Measurements from ENCODE around the gene CGRRF1.

CGRRF1 gene

DNA sequence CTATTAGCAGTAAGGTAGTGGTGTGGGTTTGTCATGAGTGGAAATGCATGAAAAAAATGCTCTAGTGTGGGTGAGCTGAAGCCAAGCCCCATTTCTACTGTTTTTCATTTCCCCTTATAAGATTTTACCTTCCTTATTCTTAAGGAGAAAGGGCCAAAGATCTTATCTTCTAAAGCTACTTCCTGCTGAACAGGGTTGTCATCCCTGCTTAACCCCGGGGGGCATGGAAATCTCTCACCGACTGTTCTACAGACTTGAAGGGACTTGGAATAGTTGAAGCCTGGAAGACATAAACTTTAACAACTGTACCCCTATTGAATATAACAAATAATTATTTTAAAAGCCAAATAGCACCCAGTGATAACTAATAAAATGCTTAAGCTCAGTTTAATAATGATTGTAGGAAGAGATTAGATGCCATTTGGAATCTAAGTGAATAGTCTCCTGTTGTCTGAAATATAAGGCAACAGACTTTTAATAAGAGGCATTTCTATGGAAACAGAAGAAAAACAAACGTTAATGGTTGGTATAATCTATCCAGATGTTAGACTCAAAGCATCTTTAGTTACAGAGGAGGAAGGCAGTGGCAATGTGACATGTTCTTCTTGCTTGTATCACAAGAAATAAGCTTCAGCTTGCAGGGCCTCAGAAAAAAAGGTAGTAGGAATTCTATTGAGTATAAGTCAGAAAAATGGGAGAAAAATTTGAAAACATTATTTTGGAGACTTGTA, 19.1 kb upstream of the CGRRF1 start:
- no peak for DNase-seq

DNA sequence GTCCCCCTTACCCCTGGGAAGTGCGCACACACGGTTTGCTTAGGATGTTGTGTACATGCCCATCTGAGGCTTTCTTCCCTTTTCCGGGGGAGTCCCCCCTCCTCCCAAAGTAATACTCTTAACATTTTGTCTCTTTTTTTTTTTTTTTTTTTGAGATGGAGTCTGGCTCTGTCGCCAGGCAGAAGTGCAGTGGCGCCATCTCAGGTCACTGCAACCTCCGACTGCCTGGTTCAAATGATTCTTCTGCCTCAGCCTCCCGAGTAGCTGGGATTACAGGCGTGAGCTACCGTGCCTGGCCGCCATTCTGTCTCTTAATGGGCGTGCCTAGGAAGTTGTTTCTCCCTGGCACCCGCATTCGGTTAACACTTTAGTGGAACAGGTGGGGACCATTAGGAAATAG, 16.4 kb upstream of the CGRRF1 start:
- DNase-seq: no peak

- DNase-seq: no peak
Observed at GRCh38 chr14:54497224-54497623, 12.5 kb upstream of the CGRRF1 start.

- no peak for DNase-seq
Observed at GRCh38 chr14:54498095-54498531, 11.6 kb upstream of the CGRRF1 start.

DNA sequence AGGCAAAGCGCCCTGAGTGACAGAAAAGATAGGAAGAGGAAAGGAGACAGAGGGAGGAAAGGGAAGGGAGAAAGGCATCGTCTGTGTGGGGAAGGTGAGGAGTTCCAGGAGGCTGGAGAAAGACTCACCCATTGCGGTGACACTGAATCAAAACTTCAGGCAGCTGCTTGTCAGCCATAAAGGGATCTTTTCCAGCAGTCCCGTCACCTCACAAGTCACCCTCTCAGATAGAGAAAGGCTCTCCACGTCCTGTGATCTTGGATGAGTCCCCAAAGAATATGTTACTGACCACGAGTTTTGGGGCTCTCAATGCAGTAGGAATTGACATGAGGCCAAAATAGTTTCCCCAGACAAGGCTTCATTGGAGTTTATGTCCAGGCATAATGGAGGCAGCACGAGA, 11.1 kb upstream of the CGRRF1 start:
- DNase-seq: no peak

DNA sequence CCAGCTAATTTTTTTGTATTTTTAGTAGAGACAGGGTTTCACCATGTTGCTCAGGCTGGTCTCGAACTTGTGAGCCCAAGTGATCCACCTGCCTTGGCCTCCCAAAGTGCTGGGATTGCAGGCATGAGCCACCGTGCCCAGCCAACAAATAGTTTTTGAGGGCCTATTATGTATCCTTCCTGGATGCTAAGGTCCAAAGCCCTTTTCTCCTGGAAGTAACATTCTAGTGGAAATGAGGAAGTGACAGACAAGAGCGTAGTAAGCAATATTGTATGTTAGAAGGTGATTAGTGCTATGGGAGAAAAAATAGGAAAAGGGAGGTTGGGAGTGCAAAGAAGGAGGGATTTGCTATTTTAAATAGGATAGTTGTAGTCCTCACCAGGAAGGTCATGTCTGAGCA, 9.0 kb upstream of the CGRRF1 start:
- no peak for DNase-seq

DNA sequence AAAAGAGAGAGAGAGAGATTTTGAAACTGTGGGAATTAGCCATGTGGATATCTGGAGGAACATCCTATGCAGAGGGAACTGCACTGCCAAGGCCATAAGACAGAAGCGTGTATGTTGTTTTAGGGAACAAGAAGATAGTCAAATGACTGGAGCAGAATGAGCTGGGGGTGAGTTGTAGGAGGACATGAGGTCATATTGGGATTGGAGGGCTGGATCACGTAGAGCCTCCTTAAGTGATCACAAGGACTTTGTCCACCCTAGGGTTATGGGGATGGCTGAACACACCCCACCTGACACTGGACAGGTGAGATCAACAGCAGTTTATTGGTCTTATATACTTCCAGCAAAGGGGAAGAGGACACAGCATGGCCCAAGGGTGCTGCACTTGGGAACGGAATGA, 8.2 kb upstream of the CGRRF1 start:
- no peak for DNase-seq

GRCh38 chr14:54502602-54503001, 7.1 kb upstream of the CGRRF1 start:
- no peak for DNase-seq

DNA sequence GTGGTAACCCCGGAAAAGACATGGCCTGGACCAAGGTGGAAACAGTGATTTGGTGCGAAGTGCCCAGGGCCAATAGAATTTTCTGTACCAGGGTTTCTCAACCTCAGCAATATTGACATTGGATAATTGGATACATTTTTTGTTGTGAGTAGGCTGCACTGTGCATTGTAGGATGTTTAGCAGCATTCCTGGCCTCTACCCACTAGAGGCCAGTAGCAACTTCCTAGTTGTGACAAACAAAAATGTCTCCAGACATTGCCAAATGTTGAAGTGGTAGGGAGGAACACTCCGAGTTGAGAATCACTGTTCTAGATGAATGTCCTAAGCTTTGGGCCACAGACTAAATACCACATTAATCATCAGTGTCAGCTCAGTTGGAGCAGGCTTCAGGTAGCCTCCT, 6.2 kb upstream of the CGRRF1 start:
- DNase-seq: no peak

- no peak for DNase-seq
Observed at GRCh38 chr14:54512393-54512792, 2.7 kb downstream of the CGRRF1 start.

GRCh38 chr14:54515670-54516069, 6.0 kb downstream of the CGRRF1 start:
- no peak for DNase-seq

- no peak for DNase-seq
Observed at GRCh38 chr14:54516709-54517108, 7.0 kb downstream of the CGRRF1 start.

GRCh38 chr14:54524410-54524809, 14.7 kb downstream of the CGRRF1 start:
- no peak for DNase-seq

DNA sequence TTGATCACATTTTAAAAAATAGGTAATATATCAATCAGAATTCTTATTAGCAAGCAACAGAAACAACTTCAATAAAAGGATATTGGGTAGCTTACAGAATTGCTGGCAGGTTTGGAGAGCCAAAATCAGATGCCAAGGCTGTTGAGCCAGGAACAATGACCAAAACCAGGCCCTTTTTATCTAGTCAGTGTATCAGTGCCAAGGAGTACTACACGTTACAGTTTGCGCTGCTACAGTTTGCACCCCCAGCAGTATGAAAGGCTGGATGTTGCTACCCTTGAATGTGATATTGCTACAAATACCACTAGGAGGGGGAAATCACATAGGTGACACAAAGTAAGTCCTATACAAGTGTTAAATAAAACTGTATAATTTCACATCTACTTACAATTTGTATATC, 19.3 kb downstream of the CGRRF1 start:
- DNase-seq: no peak

- no peak for DNase-seq
Observed at GRCh38 chr14:54529811-54530210, 20.1 kb downstream of the CGRRF1 start.

- no peak for DNase-seq
Observed at GRCh38 chr14:54532111-54533012, 22.7 kb downstream of the CGRRF1 start.

- DNase-seq: no peak
Observed at GRCh38 chr14:54533100-54533499, 23.4 kb downstream of the CGRRF1 start.

DNA sequence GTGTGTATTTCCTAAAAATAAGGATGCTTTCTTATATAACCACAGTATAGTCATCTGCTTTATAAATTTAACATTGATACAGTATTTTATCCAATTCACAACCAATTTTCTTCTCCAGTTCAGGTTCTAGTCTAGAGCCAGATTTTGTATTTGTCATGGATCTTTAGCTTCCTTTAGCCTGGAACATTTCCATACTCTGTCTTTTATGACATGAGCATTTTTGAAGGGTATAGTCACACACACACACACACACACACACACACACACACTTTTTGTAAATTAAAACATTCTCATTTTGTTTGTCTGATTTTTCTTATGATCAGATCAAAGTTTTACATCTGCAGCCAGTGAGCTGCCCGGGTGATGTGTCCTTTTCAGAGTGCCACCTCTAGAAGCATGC, 25.4 kb downstream of the CGRRF1 start:
- DNase-seq: no peak

- no peak for DNase-seq
Observed at GRCh38 chr14:54535646-54536045, 25.9 kb downstream of the CGRRF1 start.

GRCh38 chr14:54537651-54538050, 27.9 kb downstream of the CGRRF1 start:
- DNase-seq: no peak

- no peak for DNase-seq
Observed at GRCh38 chr14:54538055-54538454, 28.3 kb downstream of the CGRRF1 start.

DNA sequence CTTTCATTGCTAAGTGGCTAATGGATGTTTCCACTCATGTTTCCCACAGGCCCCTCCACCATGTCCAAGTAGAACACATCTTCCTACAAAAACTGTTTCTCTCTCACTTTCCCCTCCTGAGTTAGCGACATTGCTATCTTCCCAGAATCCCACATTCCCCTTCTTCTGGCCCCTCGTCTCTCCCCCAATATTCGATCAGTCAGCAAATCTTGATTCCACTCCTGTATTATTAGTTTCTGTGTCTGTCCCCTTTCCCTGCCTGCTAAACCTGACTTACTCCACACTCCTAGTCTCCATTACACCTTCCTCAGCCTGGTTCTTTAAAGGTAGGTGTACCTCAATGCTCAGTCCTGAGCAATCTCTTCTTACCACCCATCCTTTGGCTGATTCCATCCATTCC, 37.9 kb downstream of the CGRRF1 start:
- DNase-seq: no peak

GRCh38 chr14:54548491-54548890, 38.8 kb downstream of the CGRRF1 start:
- no peak for DNase-seq

DNA sequence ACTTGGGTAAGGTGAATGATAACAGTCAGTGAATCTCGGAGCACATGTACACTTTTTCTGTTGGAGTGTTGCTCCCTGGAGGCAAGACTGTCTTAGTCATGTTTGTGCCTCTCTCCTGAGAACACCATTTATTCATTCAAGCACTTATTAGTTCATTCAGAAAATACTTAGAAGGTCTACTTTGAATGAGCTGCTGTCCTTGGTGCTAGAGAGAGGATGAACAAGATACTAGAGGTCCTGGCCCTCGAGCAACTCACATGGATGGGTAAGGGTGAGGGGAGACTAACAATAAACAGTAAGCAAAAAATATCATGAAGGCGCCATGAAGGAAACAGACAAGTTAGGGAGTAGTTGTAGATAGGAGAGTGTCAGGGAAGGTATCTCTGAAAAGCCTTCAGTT, 40.2 kb downstream of the CGRRF1 start:
- no peak for DNase-seq
